B cell (primary cell): ENCODE measurements around the gene CLCN7. TPM values are rescaled to one million over a fixed set of nuclear protein-coding genes. Genes with fewer than 3 reads are reported as not detected.

Source experiments
- ATAC-seq: fragments of 200-7000 bp; cut with Tn5 transposase; one replicate; pipeline ENCODE4 v1.10.0; 2021; ENCODE audit warnings: low read depth, mild to moderate bottlenecking, moderate number of reproducible peaks, moderate library complexity
- CTCF ChIA-PET: fragments of 350-600 bp; sonication (Branson Sonifier 250); formaldehyde crosslinking; loops from one replicate; lab custom pipeline; 2021; ENCODE audit warnings: antibody characterized with exemption, inconsistent platforms; lab: Charles Lee
- POLR2A ChIA-PET: fragments of 350-600 bp; sonication (Branson Sonifier 250); formaldehyde crosslinking; loops from one replicate; lab custom pipeline; 2021; ENCODE audit warnings: antibody characterized with exemption; lab: Charles Lee
- DNase-seq: peaks from one replicate; pipeline ENCODE4 v3.0.0; 2013
- H2AFZ ChIP-seq: 2 replicates; pipeline ENCODE4 v1.6.1; 2012; ENCODE audit warnings: mild to moderate bottlenecking, low read depth, low read length; ENCODE audit not compliant: insufficient read depth, poor library complexity, severe bottlenecking
- H3K27ac ChIP-seq, 2 donors: 1 replicate in 1 of 2; 2 replicates in 1 of 2; pipeline ENCODE4 v1.5.1; 2012 to 2013; ENCODE audit warnings: low read length in 2 of 2, mild to moderate bottlenecking in 2 of 2, moderate library complexity in 1 of 2
- H3K27me3 ChIP-seq, 4 experiments: fragments of 200-600 bp in 1 of 4; sonication (generic) in 1 of 4; replicated peaks in 1 of 4; 1 replicate in 2 of 4; 2 replicates in 2 of 4; pipeline versions ENCODE4 v1.6.1 to v1.7.0; 2013 to 2016; ENCODE audit warnings: low read length in 3 of 4, mild to moderate bottlenecking in 2 of 4, mixed read lengths in 1 of 4, moderate library complexity in 1 of 4; ENCODE audit not compliant: insufficient read depth in 4 of 4, control insufficient read depth in 3 of 4; ENCODE audit errors: control extremely low read depth in 1 of 4
- H3K36me3 ChIP-seq, 2 experiments: replicated peaks in 1 of 2; 1 replicate in 1 of 2; 2 replicates in 1 of 2; pipeline versions ENCODE4 v1.6.1 to v1.7.1; 2013; ENCODE audit warnings: low read length in 1 of 2; ENCODE audit not compliant: insufficient read depth in 2 of 2, control insufficient read depth in 1 of 2; ENCODE audit errors: control extremely low read depth in 1 of 2, extremely low read depth in 1 of 2
- H3K4me1 ChIP-seq, 2 donors: fragments of 200-600 bp in 1 of 2; sonication (generic) in 1 of 2; 1 replicate in 1 of 2; 2 replicates in 1 of 2; pipeline versions ENCODE4 v1.5.1 to v1.6.1; 2013 to 2017; ENCODE audit warnings: low read length in 2 of 2; ENCODE audit not compliant: control insufficient read depth in 2 of 2, insufficient read depth in 2 of 2
- H3K4me2 ChIP-seq: replicated peaks from 2 replicates; pipeline ENCODE3; 2012; ENCODE audit warnings: mild to moderate bottlenecking, low read depth, low read length; ENCODE audit not compliant: poor library complexity, severe bottlenecking
- H3K4me3 ChIP-seq, 5 experiments: fragments of 200-600 bp in 1 of 5; sonication (generic) in 1 of 5; 1 replicate in 3 of 5; 2 replicates in 2 of 5; pipeline versions ENCODE4 v1.5.1 to v1.7.0; 2011 to 2016; ENCODE audit warnings: low read length in 4 of 5, mild to moderate bottlenecking in 4 of 5, low read depth in 2 of 5, control low read depth in 1 of 5, moderate library complexity in 1 of 5; ENCODE audit not compliant: insufficient read depth in 1 of 5; ENCODE audit errors: control extremely low read depth in 1 of 5, extremely low read depth in 1 of 5
- H3K79me2 ChIP-seq: fragments of 200-600 bp; sonication (generic); one replicate; pipeline ENCODE4 v1.6.0; 2016; ENCODE audit warnings: low read length; ENCODE audit not compliant: control insufficient read depth, insufficient read depth
- H3K9ac ChIP-seq: fragments of 200-600 bp; sonication (generic); 2 replicates; pipeline ENCODE4 v1.6.1; 2017; ENCODE audit warnings: mild to moderate bottlenecking, low read length, moderate library complexity
- H3K9me3 ChIP-seq, 3 donors: one replicate each; pipeline versions ENCODE4 v1.6.1 to v1.7.1; 2013; ENCODE audit warnings: low read length in 2 of 3; ENCODE audit not compliant: control insufficient read depth in 2 of 3, insufficient read depth in 1 of 3; ENCODE audit errors: control extremely low read depth in 1 of 3
- H4K20me1 ChIP-seq: 2 replicates; pipeline ENCODE4 v1.6.0; 2012; ENCODE audit warnings: mild to moderate bottlenecking, low read length; ENCODE audit not compliant: insufficient read depth, control insufficient read depth, poor library complexity, severe bottlenecking
- H3K27ac Mint-ChIP-seq: one replicate; pipeline ENCODE4 v1.8.0; 2021; ENCODE audit warnings: mixed read lengths
- H3K27me3 Mint-ChIP-seq: one replicate; pipeline ENCODE4 v1.8.0; 2021; ENCODE audit warnings: mixed read lengths
- H3K4me1 Mint-ChIP-seq: one replicate; pipeline ENCODE4 v1.8.0; 2021; ENCODE audit warnings: mixed read lengths
- H3K4me3 Mint-ChIP-seq: one replicate; pipeline ENCODE4 v1.8.0; 2021; ENCODE audit warnings: mixed read lengths
- H3K9me3 Mint-ChIP-seq: one replicate; pipeline ENCODE4 v1.8.0; 2022; ENCODE audit warnings: mixed read lengths; ENCODE audit not compliant: insufficient read depth
- EZH2 ChIP-seq: IDR thresholded peaks from 2 replicates; pipeline ENCODE4 v1.6.1; 2012; ENCODE audit warnings: borderline replicate concordance, low read depth, mild to moderate bottlenecking, moderate library complexity, low read length; ENCODE audit not compliant: insufficient read depth, poor library complexity, severe bottlenecking
- WGBS: methylation state at CpG from one replicate; pipeline ENCODE4 v1.1.5; 2013; ENCODE audit warnings: missing lambda C conversion rate; ENCODE audit not compliant: insufficient coverage; 5-methylcytosine and 5-hydroxymethylcytosine counted together
- intact Hi-C: fragments of 100-400 bp; cut with micrococcal nuclease; formaldehyde crosslinking; loops from one replicate; pipeline ENCODE4 v1.10.0; 2022
- polyA plus RNA-seq: library from polyadenylated mRNA; depleted of rRNA; stranded (reverse); fragments of >200 nt; gene quantifications from 2 replicates; pipeline ENCODE4 v1.2.3, GENCODE V29; 2012
- total RNA-seq, 2 donors: library from RNA; stranded (reverse); fragments of 120-200 nt in 1 of 2; gene quantifications; 1 replicate in 1 of 2; 2 replicates in 1 of 2; pipeline versions ENCODE4 v1.2.3 to v1.2.4, GENCODE V29; 2013 to 2022
- TF ChIP-seq, protein P1 (sequence below): fragments of 200-600 bp; IDR thresholded peaks from one replicate; pipeline ENCODE4 v1.8.0; 2022; ENCODE audit warnings: antibody characterized with exemption, mild to moderate bottlenecking

CLCN7 gene
- total and polyA plus RNA-seq, 2 donors (not counting 1 experiment from before 2014, with no cell fraction given) = 215 to 274 TPM

DNA sequence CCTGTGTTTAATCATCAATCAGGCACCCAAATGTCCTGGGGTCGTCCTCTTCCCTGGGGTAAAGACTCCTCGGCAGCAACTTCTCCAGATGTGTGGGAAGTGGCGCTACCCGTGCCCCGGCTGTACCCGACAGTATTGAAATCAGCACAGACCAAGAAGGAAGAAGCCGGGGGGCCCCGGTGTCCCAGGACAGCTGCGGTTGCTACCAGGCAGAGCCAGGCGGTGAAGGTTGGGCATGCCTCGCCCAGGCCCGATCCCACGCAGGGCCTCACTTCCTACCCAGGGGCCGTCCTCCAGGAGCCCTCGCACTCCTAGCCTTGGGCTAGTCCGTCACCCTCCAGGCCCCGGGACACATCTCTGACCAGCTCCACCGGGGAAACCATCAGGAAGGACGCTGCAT, 21.5 kb downstream of the CLCN7 start:
- H3K4me3 Mint-ChIP-seq = no peak overlapping the region
- Histone ChIP-seq H3K27me3 (no peaks in the 10 kb centered on the region), H4K20me1 (peaks cover 5% of the 10 kb centered on the region), H3K27ac (no peak overlapping the region), H3K9ac (no peak overlapping the region), H3K9me3 (no peaks in the 10 kb centered on the region), H3K36me3 (peaks cover 0 to 84% of the 10 kb centered on the region in 2 experiments), H3K4me3 (no peak overlapping the region), H3K4me1 (peaks cover 14 to 15% of the 10 kb centered on the region in 2 donors), H3K4me2 (no peak overlapping the region), H2AFZ (no peak overlapping the region), H3K79me2 (peaks cover 54% of the 10 kb centered on the region)
- DNase-seq (no peak), ATAC-seq (no peak)
- no peak overlapping the region for H3K27ac Mint-ChIP-seq
- no peaks in the 10 kb centered on the region for H3K9me3 Mint-ChIP-seq
- no peak for TF ChIP-seq EZH2
- TF ChIP-seq, protein P1, sequence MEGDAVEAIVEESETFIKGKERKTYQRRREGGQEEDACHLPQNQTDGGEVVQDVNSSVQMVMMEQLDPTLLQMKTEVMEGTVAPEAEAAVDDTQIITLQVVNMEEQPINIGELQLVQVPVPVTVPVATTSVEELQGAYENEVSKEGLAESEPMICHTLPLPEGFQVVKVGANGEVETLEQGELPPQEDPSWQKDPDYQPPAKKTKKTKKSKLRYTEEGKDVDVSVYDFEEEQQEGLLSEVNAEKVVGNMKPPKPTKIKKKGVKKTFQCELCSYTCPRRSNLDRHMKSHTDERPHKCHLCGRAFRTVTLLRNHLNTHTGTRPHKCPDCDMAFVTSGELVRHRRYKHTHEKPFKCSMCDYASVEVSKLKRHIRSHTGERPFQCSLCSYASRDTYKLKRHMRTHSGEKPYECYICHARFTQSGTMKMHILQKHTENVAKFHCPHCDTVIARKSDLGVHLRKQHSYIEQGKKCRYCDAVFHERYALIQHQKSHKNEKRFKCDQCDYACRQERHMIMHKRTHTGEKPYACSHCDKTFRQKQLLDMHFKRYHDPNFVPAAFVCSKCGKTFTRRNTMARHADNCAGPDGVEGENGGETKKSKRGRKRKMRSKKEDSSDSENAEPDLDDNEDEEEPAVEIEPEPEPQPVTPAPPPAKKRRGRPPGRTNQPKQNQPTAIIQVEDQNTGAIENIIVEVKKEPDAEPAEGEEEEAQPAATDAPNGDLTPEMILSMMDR = no peak
- H3K27me3 Mint-ChIP-seq = no peaks in the 10 kb centered on the region
- CTCF ChIA-PET = no interaction called here
- 98% methylated on average over 19 of the region's 19 CpGs for WGBS
- peaks cover 8% of the 10 kb centered on the region for H3K4me1 Mint-ChIP-seq
- intact Hi-C loops = no loop called here
- POLR2A ChIA-PET = no interaction called here

DNA sequence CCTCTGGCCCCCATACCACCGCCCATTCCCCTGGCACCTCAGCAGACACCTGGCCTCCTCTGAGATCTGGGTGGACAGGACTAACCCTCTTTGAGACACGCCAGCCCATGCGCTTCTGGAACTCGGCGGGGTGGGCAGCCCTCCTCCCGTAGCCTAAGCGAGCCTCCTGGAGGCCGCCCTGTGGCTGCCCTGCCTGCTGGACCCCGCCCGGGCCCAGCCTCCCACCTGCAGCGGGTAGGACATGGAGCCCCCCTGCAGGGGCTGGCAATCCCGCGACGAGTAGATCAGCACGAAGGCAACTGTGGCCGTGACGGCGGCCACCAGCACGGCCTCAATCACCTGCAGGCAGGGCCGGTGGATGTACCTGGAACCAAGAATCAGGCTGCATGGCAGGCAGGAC, 22.3 kb downstream of the CLCN7 start:
- no peaks in the 10 kb centered on the region for H3K27me3 ChIP-seq
- peaks cover 5% of the 10 kb centered on the region for H4K20me1 ChIP-seq
- no peak overlapping the region for H3K4me2 ChIP-seq
- no peak overlapping the region for H3K4me3 ChIP-seq
- no peak for TF ChIP-seq EZH2
- TF ChIP-seq, protein P1 = no peak
- ATAC-seq (no peak), DNase-seq (no peak)
- Mint-ChIP-seq H3K27me3 (no peaks in the 10 kb centered on the region), H3K4me1 (peaks cover 2% of the 10 kb centered on the region), H3K9me3 (no peaks in the 10 kb centered on the region), H3K4me3 (no peak overlapping the region), H3K27ac (no peak overlapping the region)
- peaks cover 46% of the 10 kb centered on the region for H3K79me2 ChIP-seq
- peaks cover 0 to 84% of the 10 kb centered on the region in 2 experiments for H3K36me3 ChIP-seq
- no peak overlapping the region for H2AFZ ChIP-seq
- ChIA-PET CTCF (no interaction called here), POLR2A (no interaction called here)
- H3K9me3 ChIP-seq = no peaks in the 10 kb centered on the region
- no peak overlapping the region for H3K27ac ChIP-seq
- 98% methylated on average over 19 of the region's 20 CpGs for WGBS
- H3K4me1 ChIP-seq = peaks cover 6 to 7% of the 10 kb centered on the region in 2 donors
- H3K9ac ChIP-seq = no peak overlapping the region
- intact Hi-C loops = no loop called here
